DND-41 (cell line): Measurements from ENCODE around the gene SERINC5.

Source experiments
- CTCF ChIP-seq: IDR thresholded peaks from 2 replicates; pipeline ENCODE4 v1.5.1; 2012; ENCODE audit warnings: borderline replicate concordance, low read length, moderate library complexity, mild to moderate bottlenecking; ENCODE audit not compliant: poor library complexity, severe bottlenecking; ENCODE audit errors: extremely low read depth
- EZH2 ChIP-seq: IDR thresholded peaks from 3 replicates; pipeline ENCODE4 v1.6.1; 2012; ENCODE audit warnings: borderline replicate concordance, low read depth, mild to moderate bottlenecking, moderate library complexity, low read length, inconsistent platforms; ENCODE audit not compliant: severe bottlenecking

- TF ChIP-seq CTCF (no peak), EZH2 (no peak)
These were observed 90.4 kb downstream of the SERINC5 start for GRCh38 chr5:80165452-80165851.
